Measurements from ENCODE around the gene TMEM221. TPM values are rescaled to one million over a fixed set of nuclear protein-coding genes. Genes with fewer than 3 reads are reported as not detected.

The TMEM221 gene
- total and polyA plus RNA-seq, 9 of the 15 experiments (the other 6 are each of a cell fraction or from before 2014, with no cell fraction given): 0.06 to 0.35 TPM; not detected in 7

DNA sequence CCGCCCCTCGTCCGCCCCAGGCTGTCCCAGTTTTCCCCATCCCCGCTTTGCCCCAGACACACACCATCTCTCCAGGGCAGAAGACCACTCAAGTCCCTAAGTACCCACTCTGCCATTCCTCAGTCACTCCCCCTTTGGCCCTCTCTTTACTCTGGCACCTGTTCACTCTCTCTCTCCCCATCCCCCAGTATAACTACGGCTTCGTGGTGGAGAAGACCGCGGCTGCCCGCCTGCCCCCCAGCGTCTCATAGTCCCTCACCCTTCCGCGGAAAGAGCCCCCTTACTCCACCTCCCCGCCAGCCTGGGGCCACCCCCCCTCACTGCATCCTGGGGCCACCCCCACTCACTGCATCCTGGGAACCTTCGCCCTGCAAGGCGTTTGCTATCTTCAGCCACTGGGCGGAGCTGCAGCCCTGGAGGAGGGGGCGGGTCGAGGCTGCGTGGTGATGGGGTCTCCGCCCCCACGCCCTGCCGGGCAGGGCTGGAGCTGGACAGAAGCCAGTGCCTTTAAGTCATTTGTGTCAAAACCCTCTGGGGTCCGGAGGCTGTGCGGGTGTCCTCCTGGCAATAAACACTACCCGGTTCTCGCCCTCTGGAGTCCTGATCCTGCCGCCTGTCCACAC, 23.6 kb downstream of the TMEM221 start (continued):
- TF ChIP-seq SAP30 (IDR thresholded peaks at IDR 0.05; ENCODE audit: borderline replicate concordance, insufficient read depth, low read depth, low read length, poor library complexity, severe bottlenecking) (no peak), NR2C2 (CRISPR knock-in tag; IDR thresholded peaks at IDR 0.05) (no peak), NR2C2 (tag; IDR thresholded peaks at IDR 0.05) (no peak), ZNF12 (CRISPR knock-in tag; IDR thresholded peaks at IDR 0.05) (no peak), RB1 (IDR thresholded peaks at IDR 0.05; ENCODE audit: low read depth) (peak; percentile 75), CHD4 (IDR thresholded peaks at IDR 0.05; ENCODE audit: insufficient read depth, insufficient replicate concordance, low read depth, low read length, poor library complexity, severe bottlenecking) (no peak), ETV5 (CRISPR knock-in tag; IDR thresholded peaks at IDR 0.05; ENCODE audit: low read depth) (no peak; the same call in 1 of the 2 replicates), ZNF3 (CRISPR knock-in tag; IDR thresholded peaks at IDR 0.05) (no peak), TEAD4 (IDR thresholded peaks at IDR 0.05; ENCODE audit: low read length) (peak; percentile 59), TEAD4 (CRISPR knock-in tag; IDR thresholded peaks at IDR 0.05; ENCODE audit: borderline replicate concordance) (no peak), KLF16 (IDR thresholded peaks at IDR 0.05) (0 out of 2 replicates have a peak, but pooled peaks have one; percentile 48), DACH1 (IDR thresholded peaks at IDR 0.05; ENCODE audit: partially characterized antibody) (no peak), CXXC5 (CRISPR knock-in tag; IDR thresholded peaks at IDR 0.05) (peak; percentile 73), SMC3 (conservative IDR thresholded peaks at IDR 0.05; ENCODE audit: insufficient read depth, low read depth, low read length) (peak; percentile 68), ZBTB7A (IDR thresholded peaks at IDR 0.05; ENCODE audit: borderline replicate concordance, control insufficient read depth, low read depth, low read length) (peak; percentile 98), THRAP3 (IDR thresholded peaks at IDR 0.05; ENCODE audit: borderline replicate concordance) (no peak), CREM (IDR thresholded peaks at IDR 0.05; ENCODE audit: low read depth) (peak; percentile 76; the same call in 1 of the 2 replicates), ZNF124 (CRISPR knock-in tag; IDR thresholded peaks at IDR 0.05) (no peak), ZNF780A (CRISPR knock-in tag; IDR thresholded peaks at IDR 0.05) (no peak), FOS (IDR thresholded peaks at IDR 0.05; ENCODE audit: extremely low read depth, insufficient read length) (no peak), LARP7 (IDR thresholded peaks at IDR 0.05) (no peak), ZNF408 (CRISPR knock-in tag; IDR thresholded peaks at IDR 0.05; ENCODE audit: low read depth) (no peak), ZNF764 (CRISPR knock-in tag; IDR thresholded peaks at IDR 0.05; ENCODE audit: low read depth) (no peak)
- TF ChIP-seq, protein P1, sequence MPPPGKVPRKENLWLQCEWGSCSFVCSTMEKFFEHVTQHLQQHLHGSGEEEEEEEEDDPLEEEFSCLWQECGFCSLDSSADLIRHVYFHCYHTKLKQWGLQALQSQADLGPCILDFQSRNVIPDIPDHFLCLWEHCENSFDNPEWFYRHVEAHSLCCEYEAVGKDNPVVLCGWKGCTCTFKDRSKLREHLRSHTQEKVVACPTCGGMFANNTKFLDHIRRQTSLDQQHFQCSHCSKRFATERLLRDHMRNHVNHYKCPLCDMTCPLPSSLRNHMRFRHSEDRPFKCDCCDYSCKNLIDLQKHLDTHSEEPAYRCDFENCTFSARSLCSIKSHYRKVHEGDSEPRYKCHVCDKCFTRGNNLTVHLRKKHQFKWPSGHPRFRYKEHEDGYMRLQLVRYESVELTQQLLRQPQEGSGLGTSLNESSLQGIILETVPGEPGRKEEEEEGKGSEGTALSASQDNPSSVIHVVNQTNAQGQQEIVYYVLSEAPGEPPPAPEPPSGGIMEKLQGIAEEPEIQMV (tag; conservative IDR thresholded peaks at IDR 0.05; ENCODE audit: low read depth): no peak
- TF ChIP-seq, protein P2, sequence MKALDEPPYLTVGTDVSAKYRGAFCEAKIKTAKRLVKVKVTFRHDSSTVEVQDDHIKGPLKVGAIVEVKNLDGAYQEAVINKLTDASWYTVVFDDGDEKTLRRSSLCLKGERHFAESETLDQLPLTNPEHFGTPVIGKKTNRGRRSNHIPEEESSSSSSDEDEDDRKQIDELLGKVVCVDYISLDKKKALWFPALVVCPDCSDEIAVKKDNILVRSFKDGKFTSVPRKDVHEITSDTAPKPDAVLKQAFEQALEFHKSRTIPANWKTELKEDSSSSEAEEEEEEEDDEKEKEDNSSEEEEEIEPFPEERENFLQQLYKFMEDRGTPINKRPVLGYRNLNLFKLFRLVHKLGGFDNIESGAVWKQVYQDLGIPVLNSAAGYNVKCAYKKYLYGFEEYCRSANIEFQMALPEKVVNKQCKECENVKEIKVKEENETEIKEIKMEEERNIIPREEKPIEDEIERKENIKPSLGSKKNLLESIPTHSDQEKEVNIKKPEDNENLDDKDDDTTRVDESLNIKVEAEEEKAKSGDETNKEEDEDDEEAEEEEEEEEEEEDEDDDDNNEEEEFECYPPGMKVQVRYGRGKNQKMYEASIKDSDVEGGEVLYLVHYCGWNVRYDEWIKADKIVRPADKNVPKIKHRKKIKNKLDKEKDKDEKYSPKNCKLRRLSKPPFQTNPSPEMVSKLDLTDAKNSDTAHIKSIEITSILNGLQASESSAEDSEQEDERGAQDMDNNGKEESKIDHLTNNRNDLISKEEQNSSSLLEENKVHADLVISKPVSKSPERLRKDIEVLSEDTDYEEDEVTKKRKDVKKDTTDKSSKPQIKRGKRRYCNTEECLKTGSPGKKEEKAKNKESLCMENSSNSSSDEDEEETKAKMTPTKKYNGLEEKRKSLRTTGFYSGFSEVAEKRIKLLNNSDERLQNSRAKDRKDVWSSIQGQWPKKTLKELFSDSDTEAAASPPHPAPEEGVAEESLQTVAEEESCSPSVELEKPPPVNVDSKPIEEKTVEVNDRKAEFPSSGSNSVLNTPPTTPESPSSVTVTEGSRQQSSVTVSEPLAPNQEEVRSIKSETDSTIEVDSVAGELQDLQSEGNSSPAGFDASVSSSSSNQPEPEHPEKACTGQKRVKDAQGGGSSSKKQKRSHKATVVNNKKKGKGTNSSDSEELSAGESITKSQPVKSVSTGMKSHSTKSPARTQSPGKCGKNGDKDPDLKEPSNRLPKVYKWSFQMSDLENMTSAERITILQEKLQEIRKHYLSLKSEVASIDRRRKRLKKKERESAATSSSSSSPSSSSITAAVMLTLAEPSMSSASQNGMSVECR (CRISPR knock-in tag; IDR thresholded peaks at IDR 0.05): no peak

All from K562 (cell line).